ENCODE measurements around the gene FOXP1.

FOXP1 gene

DNA sequence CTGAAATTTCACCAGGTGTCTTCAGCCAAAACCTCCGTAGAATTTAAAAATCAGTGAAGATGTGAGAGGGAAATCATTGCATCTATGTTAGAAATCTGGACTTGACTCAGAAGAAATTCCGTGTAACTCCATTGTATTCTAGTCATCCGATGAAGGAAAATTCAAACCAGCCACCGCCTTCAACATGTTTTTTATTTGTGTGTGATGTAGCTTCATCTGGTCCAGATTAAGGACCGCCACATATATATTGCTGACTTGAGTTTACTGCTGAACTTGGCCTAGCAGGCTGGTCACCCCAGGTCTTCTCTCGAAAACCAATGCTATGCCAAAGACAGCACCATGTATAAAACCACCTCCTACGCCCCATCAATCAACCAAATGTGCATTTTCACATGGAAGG is 120.9 kb downstream of the FOXP1 start:
- TF ChIP-seq FOXA1 (IDR thresholded peaks at IDR 0.05) (no peak), ELF4 (IDR thresholded peaks at IDR 0.05) (no peak), HDGF (IDR thresholded peaks at IDR 0.05; ENCODE audit: borderline replicate concordance) (no peak), ARNT (IDR thresholded peaks at IDR 0.05) (no peak), FOXK2 (IDR thresholded peaks at IDR 0.05) (no peak), FOXM1 (IDR thresholded peaks at IDR 0.05; ENCODE audit: borderline replicate concordance) (no peak), TARDBP (IDR thresholded peaks at IDR 0.05) (no peak), L3MBTL2 (conservative IDR thresholded peaks at IDR 0.05) (no peak), BHLHE40 (IDR thresholded peaks at IDR 0.05; ENCODE audit: borderline replicate concordance) (no peak), LEF1 (IDR thresholded peaks at IDR 0.05; ENCODE audit: borderline replicate concordance) (no peak), ZNF384 (IDR thresholded peaks at IDR 0.05) (no peak), SP1 (IDR thresholded peaks at IDR 0.05) (no peak), NFRKB (IDR thresholded peaks at IDR 0.05) (no peak), SUZ12 (IDR thresholded peaks at IDR 0.05) (no peak), CTBP1 (IDR thresholded peaks at IDR 0.05; ENCODE audit: borderline replicate concordance) (no peak)
- TF ChIP-seq, protein P1, sequence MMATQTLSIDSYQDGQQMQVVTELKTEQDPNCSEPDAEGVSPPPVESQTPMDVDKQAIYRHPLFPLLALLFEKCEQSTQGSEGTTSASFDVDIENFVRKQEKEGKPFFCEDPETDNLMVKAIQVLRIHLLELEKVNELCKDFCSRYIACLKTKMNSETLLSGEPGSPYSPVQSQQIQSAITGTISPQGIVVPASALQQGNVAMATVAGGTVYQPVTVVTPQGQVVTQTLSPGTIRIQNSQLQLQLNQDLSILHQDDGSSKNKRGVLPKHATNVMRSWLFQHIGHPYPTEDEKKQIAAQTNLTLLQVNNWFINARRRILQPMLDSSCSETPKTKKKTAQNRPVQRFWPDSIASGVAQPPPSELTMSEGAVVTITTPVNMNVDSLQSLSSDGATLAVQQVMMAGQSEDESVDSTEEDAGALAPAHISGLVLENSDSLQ (IDR thresholded peaks at IDR 0.05) = no peak
- ChIA-PET CTCF (no interaction called here), POLR2A (no interaction called here)
- no peak for DNase-seq (ENCODE audit: extremely low spot score)

- TF ChIP-seq HDGF (IDR thresholded peaks at IDR 0.05; ENCODE audit: borderline replicate concordance) (no peak), FOXK2 (IDR thresholded peaks at IDR 0.05) (no peak), FOXA1 (IDR thresholded peaks at IDR 0.05) (no peak), SUZ12 (IDR thresholded peaks at IDR 0.05) (no peak), NFRKB (IDR thresholded peaks at IDR 0.05) (no peak), FOXM1 (IDR thresholded peaks at IDR 0.05; ENCODE audit: borderline replicate concordance) (no peak), L3MBTL2 (conservative IDR thresholded peaks at IDR 0.05) (no peak)
- ChIA-PET CTCF (no interaction called here), POLR2A (no interaction called here)
- no peak for DNase-seq (ENCODE audit: extremely low spot score)
These were observed 121.6 kb downstream of the FOXP1 start for GRCh38 chr3:71461749-71462483.

DNA sequence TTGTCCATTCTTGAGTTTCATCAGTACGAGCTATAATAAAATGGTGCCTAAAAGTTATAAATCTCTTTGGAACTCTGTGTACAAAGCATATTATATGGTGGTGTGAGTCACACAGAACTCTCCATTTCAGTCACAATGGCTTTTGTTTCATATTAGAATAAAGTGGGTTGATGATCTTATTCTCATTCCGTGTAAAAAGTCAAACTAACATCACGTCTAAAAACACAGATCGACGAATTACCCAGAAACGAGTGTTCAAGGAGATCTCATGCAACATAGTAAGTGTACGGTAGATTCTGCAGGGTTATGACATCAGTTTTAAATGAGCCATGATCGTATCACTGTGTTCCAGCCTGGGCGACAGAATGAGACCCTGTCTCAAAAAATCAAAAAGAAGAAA is 122.4 kb downstream of the FOXP1 start:
- CTCF ChIA-PET = no interaction called here
- DNase-seq (ENCODE audit: extremely low spot score) = no peak
- POLR2A ChIA-PET = no interaction called here
- TF ChIP-seq HDGF (IDR thresholded peaks at IDR 0.05; ENCODE audit: borderline replicate concordance) (no peak), NFRKB (IDR thresholded peaks at IDR 0.05) (no peak), BHLHE40 (IDR thresholded peaks at IDR 0.05; ENCODE audit: borderline replicate concordance) (no peak), L3MBTL2 (conservative IDR thresholded peaks at IDR 0.05) (no peak), FOXM1 (IDR thresholded peaks at IDR 0.05; ENCODE audit: borderline replicate concordance) (no peak), CTBP1 (IDR thresholded peaks at IDR 0.05; ENCODE audit: borderline replicate concordance) (no peak), ZNF384 (IDR thresholded peaks at IDR 0.05) (no peak), ELF4 (IDR thresholded peaks at IDR 0.05) (no peak), FOXK2 (IDR thresholded peaks at IDR 0.05) (no peak), SP1 (IDR thresholded peaks at IDR 0.05) (no peak), TARDBP (IDR thresholded peaks at IDR 0.05) (no peak), ARNT (IDR thresholded peaks at IDR 0.05) (no peak), LEF1 (IDR thresholded peaks at IDR 0.05; ENCODE audit: borderline replicate concordance) (no peak)
- TF ChIP-seq, protein P1 (IDR thresholded peaks at IDR 0.05) = no peak

GRCh38 chr3:71458895-71459294 is 124.6 kb downstream of the FOXP1 start:
- no peak for DNase-seq (ENCODE audit: extremely low spot score)
- ChIA-PET POLR2A (interaction anchor here (2.1 kb wide), 1 partner anchor 124 kb away, joined by 7 read pairs; the partner anchor contains the start of gene FOXP1), CTCF (no interaction called here)
- TF ChIP-seq FOXA1 (IDR thresholded peaks at IDR 0.05) (no peak), FOXK2 (IDR thresholded peaks at IDR 0.05) (no peak), ELF4 (IDR thresholded peaks at IDR 0.05) (no peak), SUZ12 (IDR thresholded peaks at IDR 0.05) (no peak)

- no peak for DNase-seq (ENCODE audit: extremely low spot score)
- ChIA-PET POLR2A (no interaction called here), CTCF (no interaction called here)
- no peak for TF ChIP-seq FOXA1 (IDR thresholded peaks at IDR 0.05)
- TF ChIP-seq CTBP1 (IDR thresholded peaks at IDR 0.05; ENCODE audit: borderline replicate concordance) = no peak
- no peak for TF ChIP-seq FOXM1 (IDR thresholded peaks at IDR 0.05; ENCODE audit: borderline replicate concordance)
These were observed 126.7 kb downstream of the FOXP1 start for GRCh38 chr3:71456826-71457225.

GRCh38 chr3:71456156-71456555 is 127.4 kb downstream of the FOXP1 start:
- CTCF ChIA-PET = no interaction called here
- POLR2A ChIA-PET = no interaction called here
- TF ChIP-seq ELF4 (IDR thresholded peaks at IDR 0.05) (no peak), LEF1 (IDR thresholded peaks at IDR 0.05; ENCODE audit: borderline replicate concordance) (no peak), HDGF (IDR thresholded peaks at IDR 0.05; ENCODE audit: borderline replicate concordance) (no peak), FOXM1 (IDR thresholded peaks at IDR 0.05; ENCODE audit: borderline replicate concordance) (no peak), FOXA1 (IDR thresholded peaks at IDR 0.05) (no peak), ARNT (IDR thresholded peaks at IDR 0.05) (no peak), SP1 (IDR thresholded peaks at IDR 0.05) (no peak), SUZ12 (IDR thresholded peaks at IDR 0.05) (no peak), NFRKB (IDR thresholded peaks at IDR 0.05) (no peak)
- no peak for DNase-seq (ENCODE audit: extremely low spot score)

Data from HEK293T (cell line).